H9 (cell line): Measurements from ENCODE around the gene SERPINB5. TPM values are rescaled to one million over a fixed set of nuclear protein-coding genes. Genes with fewer than 3 reads are reported as not detected.

Experiments used
- DNase-seq: peaks from one replicate; pipeline ENCODE4 v3.0.0-alpha.2; 2017
- H2AFZ ChIP-seq: one replicate; pipeline ENCODE4 v1.6.1; 2013; ENCODE audit warnings: mild to moderate bottlenecking, low read length, control low read depth, moderate library complexity
- H2AK5ac ChIP-seq: 2 replicates; pipeline ENCODE4 v1.6.1; 2013; ENCODE audit warnings: low read length, control low read depth, mixed read lengths; ENCODE audit not compliant: insufficient read length
- H2BK120ac ChIP-seq: one replicate; pipeline ENCODE4 v1.6.1; 2013; ENCODE audit warnings: low read depth, mild to moderate bottlenecking, low read length, control low read depth, inconsistent platforms; ENCODE audit not compliant: poor library complexity, severe bottlenecking
- H2BK12ac ChIP-seq: 2 replicates; pipeline ENCODE4 v1.6.1; 2013; ENCODE audit warnings: low read length, control low read depth, mixed read lengths, low read depth; ENCODE audit not compliant: insufficient read length
- H2BK15ac ChIP-seq: 2 replicates; pipeline ENCODE4 v1.6.1; 2013; ENCODE audit warnings: low read depth, low read length, control low read depth
- H2BK20ac ChIP-seq: one replicate; pipeline ENCODE4 v1.6.1; 2013; ENCODE audit warnings: low read depth, mild to moderate bottlenecking, low read length, control low read depth, inconsistent platforms; ENCODE audit not compliant: poor library complexity, severe bottlenecking
- H2BK5ac ChIP-seq: 2 replicates; pipeline ENCODE4 v1.6.1; 2013; ENCODE audit warnings: low read length, control low read depth, mixed read lengths; ENCODE audit not compliant: insufficient read length
- H3K14ac ChIP-seq: 2 replicates; pipeline ENCODE4 v1.6.1; 2013; ENCODE audit warnings: low read length, control low read depth; ENCODE audit not compliant: insufficient read depth
- H3K18ac ChIP-seq: 2 replicates; pipeline ENCODE4 v1.6.1; 2013; ENCODE audit warnings: low read depth, mild to moderate bottlenecking, mixed read lengths, low read length, control low read depth; ENCODE audit not compliant: insufficient read length
- H3K23ac ChIP-seq: 2 replicates; pipeline ENCODE4 v1.6.1; 2013; ENCODE audit warnings: low read length, control low read depth, mixed read lengths, low read depth; ENCODE audit not compliant: insufficient read length
- H3K23me2 ChIP-seq: 2 replicates; pipeline ENCODE4 v1.6.1; 2013; ENCODE audit warnings: low read depth, mild to moderate bottlenecking, mixed read lengths, low read length, control low read depth; ENCODE audit not compliant: insufficient read length, poor library complexity, severe bottlenecking
- H3K27ac ChIP-seq: 2 replicates; pipeline ENCODE4 v1.5.1; 2013; ENCODE audit warnings: low read length, control low read depth, mixed read lengths, low read depth; ENCODE audit not compliant: insufficient read length
- H3K27me3 ChIP-seq: 2 replicates; pipeline ENCODE4 v1.6.1; 2013; ENCODE audit warnings: low read length, control low read depth, inconsistent platforms; ENCODE audit not compliant: insufficient read depth
- H3K4ac ChIP-seq: 2 replicates; pipeline ENCODE4 v1.6.1; 2013; ENCODE audit warnings: low read depth, mild to moderate bottlenecking, control low read depth, inconsistent platforms, low read length, moderate library complexity
- H3K4me1 ChIP-seq: 2 replicates; pipeline ENCODE4 v1.6.1; 2013; ENCODE audit warnings: low read length, control low read depth, inconsistent platforms; ENCODE audit not compliant: insufficient read depth
- H3K4me2 ChIP-seq: 2 replicates; pipeline ENCODE4 v1.6.1; 2013; ENCODE audit warnings: low read length, control low read depth, mixed read lengths; ENCODE audit not compliant: insufficient read length, insufficient read depth
- H3K56ac ChIP-seq: 2 replicates; pipeline ENCODE4 v1.6.1; 2013; ENCODE audit warnings: low read depth, mild to moderate bottlenecking, mixed read lengths, low read length, control low read depth; ENCODE audit not compliant: insufficient read length
- H3K79me1 ChIP-seq: 2 replicates; pipeline ENCODE4 v1.6.1; 2013; ENCODE audit warnings: low read depth, mild to moderate bottlenecking, moderate library complexity, low read length, control low read depth, inconsistent platforms; ENCODE audit not compliant: insufficient read depth, poor library complexity, severe bottlenecking
- H3K79me2 ChIP-seq: 2 replicates; pipeline ENCODE4 v1.6.1; 2013; ENCODE audit warnings: low read length, control low read depth, inconsistent platforms; ENCODE audit not compliant: insufficient read depth
- H3K9ac ChIP-seq: 2 replicates; pipeline ENCODE4 v1.6.1; 2013; ENCODE audit warnings: low read length, control low read depth, mixed read lengths; ENCODE audit not compliant: insufficient read length; ENCODE audit errors: extremely low read depth
- H3K9me3 ChIP-seq: one replicate; pipeline ENCODE4 v1.6.1; 2013; ENCODE audit warnings: low read depth, low read length, inconsistent platforms; ENCODE audit not compliant: control insufficient read depth
- H3T11ph ChIP-seq: one replicate; pipeline ENCODE4 v1.6.1; 2013; ENCODE audit warnings: mild to moderate bottlenecking, low read length, control low read depth, inconsistent platforms
- H4K20me1 ChIP-seq: one replicate; pipeline ENCODE4 v1.6.1; 2013; ENCODE audit not compliant: control insufficient read depth, insufficient read length, insufficient read depth
- H4K5ac ChIP-seq: 2 replicates; pipeline ENCODE4 v1.6.1; 2013; ENCODE audit warnings: low read depth, mild to moderate bottlenecking, mixed read lengths, low read length, control low read depth; ENCODE audit not compliant: insufficient read length
- H4K8ac ChIP-seq: replicated peaks from 2 replicates; pipeline ENCODE4 v1.6.1; 2013; ENCODE audit warnings: low read length, control low read depth, mixed read lengths, low read depth; ENCODE audit not compliant: insufficient read length
- H4K91ac ChIP-seq: 2 replicates; pipeline ENCODE4 v1.6.1; 2013; ENCODE audit warnings: low read depth, mild to moderate bottlenecking, moderate library complexity, mixed read lengths, low read length, control low read depth; ENCODE audit not compliant: insufficient read length
- H3K27ac Mint-ChIP-seq, 3 experiments: 2 replicates in 2 of 3; 3 replicates in 1 of 3; pipeline ENCODE4 v1.8.0; 2020 to 2021; ENCODE audit warnings: mixed read lengths in 3 of 3, mild to moderate bottlenecking in 1 of 3, moderate library complexity in 1 of 3
- H3K27me3 Mint-ChIP-seq: 2 replicates; pipeline ENCODE4 v1.8.0; 2021; ENCODE audit warnings: low read depth, mild to moderate bottlenecking, moderate library complexity, mixed read lengths
- H3K36me3 Mint-ChIP-seq, 3 experiments: 2 replicates in 2 of 3; 3 replicates in 1 of 3; pipeline ENCODE4 v1.8.0; 2020 to 2021; ENCODE audit warnings: low read depth in 3 of 3, mixed read lengths in 3 of 3; ENCODE audit not compliant: insufficient read depth in 1 of 3
- H3K4me1 Mint-ChIP-seq, 2 experiments: 2 replicates each; pipeline ENCODE4 v1.8.0; 2020; ENCODE audit warnings: mixed read lengths in 2 of 2
- H3K4me3 Mint-ChIP-seq, 2 experiments: 2 replicates in 1 of 2; 3 replicates in 1 of 2; pipeline ENCODE4 v1.8.0; 2020 to 2021; ENCODE audit warnings: mild to moderate bottlenecking in 2 of 2, mixed read lengths in 2 of 2, moderate library complexity in 1 of 2
- H3K9me3 Mint-ChIP-seq, 2 experiments: 2 replicates in 1 of 2; 3 replicates in 1 of 2; pipeline ENCODE4 v1.8.0; 2020; ENCODE audit warnings: mild to moderate bottlenecking in 2 of 2, mixed read lengths in 2 of 2, moderate library complexity in 1 of 2
- CTCF ChIP-seq: fragments of 200-600 bp; sonication (generic); conservative IDR thresholded peaks from 3 replicates; pipeline ENCODE4 v1.8.0; 2021; ENCODE audit warnings: antibody characterized with exemption, mild to moderate bottlenecking
- WGBS: extraction: QIAGEN DNeasy Blood & Tissue Kit; methylation state at CpG from one replicate; pipeline ENCODE4 v1.1.7; 2013; ENCODE audit warnings: missing lambda C conversion rate, low lambda C conversion rate, mixed read lengths; ENCODE audit not compliant: insufficient read length; ENCODE audit errors: extremely low coverage; 5-methylcytosine and 5-hydroxymethylcytosine counted together
- total RNA-seq: library from RNA; stranded (reverse); gene quantifications from 2 replicates; pipeline ENCODE4 v1.2.1, GENCODE V29; 2021

SERPINB5 gene
- total RNA-seq, 1 experiment from 2014 or later: not detected

DNA sequence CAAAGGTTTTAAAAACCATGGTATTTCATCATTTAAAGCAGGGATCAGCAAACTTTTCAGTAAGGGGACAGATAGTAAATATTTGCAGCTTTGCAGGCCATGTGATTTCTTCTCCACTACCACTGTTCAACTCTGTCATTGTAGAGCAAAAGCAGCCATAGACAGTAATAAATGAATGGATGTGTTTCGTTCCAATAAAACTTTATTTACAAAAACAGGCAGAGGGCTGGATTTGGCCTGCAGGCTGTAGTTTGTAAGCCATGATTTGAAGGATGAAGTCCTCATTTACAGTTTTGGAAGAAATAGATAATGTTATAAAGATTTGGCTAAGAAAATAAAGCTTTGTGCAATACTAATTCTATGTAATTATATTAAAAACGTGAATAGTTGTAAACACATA lies 67.3 kb downstream of the SERPINB5 start:
- no peak overlapping the region for H3K14ac ChIP-seq
- no peaks in the 10 kb centered on the region for H3K27me3 Mint-ChIP-seq
- no peak overlapping the region for H3K18ac ChIP-seq
- H3T11ph ChIP-seq: no peak overlapping the region
- no peak overlapping the region for H2BK5ac ChIP-seq
- DNase-seq: no peak
- H2AK5ac ChIP-seq: no peak overlapping the region
- no peak overlapping the region for H2BK12ac ChIP-seq
- no peaks in the 10 kb centered on the region for H3K27me3 ChIP-seq
- peaks cover 12 to 13% of the 10 kb centered on the region in 2 experiments for H3K4me1 Mint-ChIP-seq
- no peaks in the 10 kb centered on the region for H3K36me3 Mint-ChIP-seq
- no peaks in the 10 kb centered on the region for H3K79me1 ChIP-seq
- TF ChIP-seq CTCF: no peak
- no peak overlapping the region for H3K9ac ChIP-seq
- H3K9me3 ChIP-seq: no peaks in the 10 kb centered on the region
- H3K27ac ChIP-seq: no peak overlapping the region
- no peak overlapping the region for H4K5ac ChIP-seq
- no peak overlapping the region for H3K4ac ChIP-seq
- H3K4me2 ChIP-seq: no peak overlapping the region
- H3K9me3 Mint-ChIP-seq: no peaks in the 10 kb centered on the region
- no peak overlapping the region for H3K4me3 Mint-ChIP-seq
- no peak overlapping the region for H2AFZ ChIP-seq
- no peak overlapping the region for H3K27ac Mint-ChIP-seq
- H4K20me1 ChIP-seq: no peaks in the 10 kb centered on the region
- no peaks in the 10 kb centered on the region for H3K23me2 ChIP-seq
- no peak overlapping the region for H2BK120ac ChIP-seq
- H3K56ac ChIP-seq: no peak overlapping the region
- H3K4me1 ChIP-seq: no peaks in the 10 kb centered on the region
- H3K79me2 ChIP-seq: no peaks in the 10 kb centered on the region
- no peak overlapping the region for H3K23ac ChIP-seq
- H4K91ac ChIP-seq: no peak overlapping the region
- H4K8ac ChIP-seq: no peak overlapping the region
- no peak overlapping the region for H2BK20ac ChIP-seq
- no CpG with 5 or more reads among the region's 2 CpGs for WGBS
- H2BK15ac ChIP-seq: no peak overlapping the region
